SU-DHL-6 (cell line): ENCODE data around the gene DENND1B.
"Not testable (repeated sequence)": the region's sequence is repeated elsewhere in the genome, so short reads cannot be mapped to it uniquely, and the experiment has no call there.

Experiments used
- H2AFZ ChIP-seq: fragments of 200-600 bp; sonication (generic); 2 replicates; pipeline ENCODE4 v1.6.1; 2014; ENCODE audit warnings: low read depth, mild to moderate bottlenecking, moderate library complexity, mixed read lengths, antibody characterized with exemption, low read length; ENCODE audit not compliant: severe bottlenecking
- H3F3A ChIP-seq: fragments of 200-600 bp; shearing (Covaris generic); 2 replicates; pipeline ENCODE4 v1.6.0; 2016; ENCODE audit warnings: antibody characterized with exemption, mild to moderate bottlenecking; ENCODE audit not compliant: insufficient read depth
- H3K27ac ChIP-seq: fragments of 200-600 bp; sonication (generic); 2 replicates; pipeline ENCODE4 v1.5.1; 2016; ENCODE audit warnings: low read depth, mild to moderate bottlenecking, low read length, moderate library complexity, mixed read lengths
- H3K27me3 ChIP-seq: fragments of 200-600 bp; sonication (generic), shearing (Covaris generic); 2 replicates; pipeline ENCODE4 v1.6.0; 2014; ENCODE audit warnings: mild to moderate bottlenecking, low read length
- H3K36me3 ChIP-seq: fragments of 200-600 bp; sonication (generic); 2 replicates; pipeline ENCODE4 v1.6.1; 2014; ENCODE audit warnings: mild to moderate bottlenecking, low read length, mixed read lengths
- H3K4me2 ChIP-seq: fragments of 300-600, 200-600 bp; shearing (Covaris generic), sonication (generic); 2 replicates; pipeline ENCODE4 v1.6.0; 2014; ENCODE audit warnings: low read length, low read depth, mild to moderate bottlenecking; ENCODE audit not compliant: poor library complexity, severe bottlenecking
- H3K4me3 ChIP-seq: fragments of 200-600 bp; sonication (generic); 2 replicates; pipeline ENCODE4 v1.5.1; 2014; ENCODE audit warnings: antibody characterized with exemption, low read length, mild to moderate bottlenecking, mixed read lengths; ENCODE audit not compliant: insufficient read depth, poor library complexity, severe bottlenecking
- H3K79me2 ChIP-seq: fragments of 200-600 bp; sonication (generic); 2 replicates; pipeline ENCODE4 v1.6.1; 2014; ENCODE audit warnings: mild to moderate bottlenecking, low read length, moderate library complexity; ENCODE audit not compliant: insufficient read depth
- H3K9ac ChIP-seq: fragments of 200-600 bp; sonication (generic); 2 replicates; pipeline ENCODE4 v1.7.0; 2014; ENCODE audit warnings: mild to moderate bottlenecking, low read length
- H3K9me2 ChIP-seq: fragments of 200-600 bp; sonication (generic); replicated peaks from 2 replicates; pipeline ENCODE4 v1.6.1; 2014; ENCODE audit warnings: low read length; ENCODE audit not compliant: insufficient read depth
- H3K9me3 ChIP-seq: fragments of 200-600 bp; sonication (generic); 2 replicates; pipeline ENCODE4 v1.6.1; 2014; ENCODE audit warnings: low read length, mixed read lengths; ENCODE audit not compliant: insufficient read depth
- H4K20me1 ChIP-seq: fragments of 200-600 bp; sonication (generic); 2 replicates; pipeline ENCODE4 v1.6.1; 2014; ENCODE audit warnings: low read depth, mild to moderate bottlenecking, antibody characterized with exemption, low read length, moderate library complexity, mixed read lengths
- EZH2phosphoT487 ChIP-seq: fragments of 200-600 bp; sonication (generic), shearing (Covaris generic); conservative IDR thresholded peaks from 2 replicates; pipeline ENCODE4 v1.6.1; 2018; ENCODE audit warnings: mild to moderate bottlenecking, antibody characterized with exemption, low read length, moderate library complexity, mixed read lengths
- TF ChIP-seq, protein P1 (sequence below): fragments of 200-600 bp; sonication (generic); IDR thresholded peaks from one replicate; pipeline ENCODE4 v1.5.1; 2017; ENCODE audit warnings: antibody characterized with exemption, mild to moderate bottlenecking, low read length, moderate library complexity; ENCODE audit not compliant: insufficient read depth, poor library complexity, severe bottlenecking

The DENND1B gene

DNA sequence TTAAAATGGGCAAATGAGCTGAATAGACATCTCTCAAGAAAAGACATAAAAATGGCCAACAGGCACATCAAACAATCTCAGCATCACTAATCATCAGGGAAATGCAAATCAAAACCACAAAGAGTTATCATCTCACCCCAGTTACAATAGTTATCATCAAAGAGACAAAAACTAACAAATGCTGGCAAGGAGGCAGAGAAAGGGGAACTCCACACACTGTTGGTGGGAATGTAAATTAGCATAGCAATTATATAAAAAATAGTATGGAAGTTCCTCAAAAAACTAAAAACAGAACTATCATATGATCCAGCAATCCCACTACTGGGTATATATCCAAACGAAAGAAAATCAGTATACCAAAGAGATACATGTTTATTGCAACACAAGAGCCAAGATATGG lies 68.7 kb downstream of the DENND1B start:
- H3K79me2 ChIP-seq, result peaks cover 39% of the 10 kb centered on the region
- no peak overlapping the region for H3K9ac ChIP-seq
- no peak overlapping the region for H3K4me3 ChIP-seq
- no peak overlapping the region for H3K27ac ChIP-seq
- no peak overlapping the region for H3K4me2 ChIP-seq
- no peaks in the 10 kb centered on the region; the same call in 1 of the 2 replicates for H3F3A ChIP-seq
- TF ChIP-seq, protein P1, sequence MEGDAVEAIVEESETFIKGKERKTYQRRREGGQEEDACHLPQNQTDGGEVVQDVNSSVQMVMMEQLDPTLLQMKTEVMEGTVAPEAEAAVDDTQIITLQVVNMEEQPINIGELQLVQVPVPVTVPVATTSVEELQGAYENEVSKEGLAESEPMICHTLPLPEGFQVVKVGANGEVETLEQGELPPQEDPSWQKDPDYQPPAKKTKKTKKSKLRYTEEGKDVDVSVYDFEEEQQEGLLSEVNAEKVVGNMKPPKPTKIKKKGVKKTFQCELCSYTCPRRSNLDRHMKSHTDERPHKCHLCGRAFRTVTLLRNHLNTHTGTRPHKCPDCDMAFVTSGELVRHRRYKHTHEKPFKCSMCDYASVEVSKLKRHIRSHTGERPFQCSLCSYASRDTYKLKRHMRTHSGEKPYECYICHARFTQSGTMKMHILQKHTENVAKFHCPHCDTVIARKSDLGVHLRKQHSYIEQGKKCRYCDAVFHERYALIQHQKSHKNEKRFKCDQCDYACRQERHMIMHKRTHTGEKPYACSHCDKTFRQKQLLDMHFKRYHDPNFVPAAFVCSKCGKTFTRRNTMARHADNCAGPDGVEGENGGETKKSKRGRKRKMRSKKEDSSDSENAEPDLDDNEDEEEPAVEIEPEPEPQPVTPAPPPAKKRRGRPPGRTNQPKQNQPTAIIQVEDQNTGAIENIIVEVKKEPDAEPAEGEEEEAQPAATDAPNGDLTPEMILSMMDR, result no peak
- no peak for TF ChIP-seq EZH2phosphoT487
- peaks cover 14% of the 10 kb centered on the region for H3K36me3 ChIP-seq
- no peak overlapping the region for H2AFZ ChIP-seq
- no peaks in the 10 kb centered on the region for H3K9me2 ChIP-seq
- H3K9me3 ChIP-seq, result no peaks in the 10 kb centered on the region
- no peaks in the 10 kb centered on the region for H3K27me3 ChIP-seq
- H4K20me1 ChIP-seq, result no peaks in the 10 kb centered on the region

DNA sequence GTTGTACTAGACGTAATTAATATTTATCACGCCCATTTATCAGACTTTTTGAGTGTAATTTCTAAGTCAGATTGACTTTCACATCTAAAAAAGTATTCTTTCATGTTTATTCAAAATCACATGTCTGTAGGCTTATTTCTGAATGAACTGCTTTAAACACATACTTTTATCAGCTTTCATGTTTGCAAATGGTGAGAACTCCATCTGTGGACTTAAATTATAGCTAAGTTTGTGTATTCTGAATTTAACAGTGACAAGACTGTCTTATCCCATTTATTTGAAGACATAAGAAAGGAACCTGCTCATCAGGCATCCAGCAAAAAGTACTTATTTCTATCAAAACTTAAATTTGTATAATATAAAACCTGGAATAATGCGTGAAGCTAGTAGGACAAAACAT lies 69.3 kb downstream of the DENND1B start:
- Histone ChIP-seq H3K4me2 (no peak overlapping the region), H3F3A (no peaks in the 10 kb centered on the region; the same call in 1 of the 2 replicates), H3K79me2 (peaks cover 45% of the 10 kb centered on the region), H3K9ac (no peak overlapping the region), H3K4me3 (no peak overlapping the region), H4K20me1 (no peaks in the 10 kb centered on the region), H3K9me2 (no peaks in the 10 kb centered on the region), H3K36me3 (peaks cover 18% of the 10 kb centered on the region), H3K9me3 (no peaks in the 10 kb centered on the region), H3K27me3 (no peaks in the 10 kb centered on the region), H2AFZ (no peak overlapping the region), H3K27ac (no peak overlapping the region)
- TF ChIP-seq EZH2phosphoT487, result no peak
- TF ChIP-seq, protein P1, result no peak

DNA sequence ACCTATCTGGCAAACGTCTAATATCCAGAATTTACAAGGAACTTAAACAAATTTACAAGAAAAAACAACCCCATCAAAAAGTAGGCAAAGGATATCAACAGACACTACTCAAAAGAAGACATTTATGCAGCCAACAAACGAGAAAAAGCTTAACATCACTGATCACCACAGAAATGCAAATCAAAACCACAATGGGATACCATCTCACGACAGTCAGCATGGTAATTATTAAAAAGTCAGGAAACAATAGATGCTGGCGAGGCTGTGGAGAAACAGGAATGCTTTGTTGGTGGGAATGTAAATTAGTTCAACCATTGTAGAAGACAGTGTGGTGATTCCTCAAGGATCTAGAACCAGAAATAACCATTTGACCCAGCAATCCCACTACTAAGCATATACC lies 74.6 kb downstream of the DENND1B start:
- H3K9me3 ChIP-seq, H3K27me3 ChIP-seq, H3K9me2 ChIP-seq, H3F3A ChIP-seq, H3K4me3 ChIP-seq, H3K9ac ChIP-seq, H2AFZ ChIP-seq, H3K4me2 ChIP-seq, H3K27ac ChIP-seq, H4K20me1 ChIP-seq: not testable (repeated sequence)
- Histone ChIP-seq H3K36me3 (peaks cover 17% of the 10 kb centered on the region; the same call in 1 of the 2 replicates), H3K79me2 (peaks cover 68% of the 10 kb centered on the region)

GRCh38 chr1:197696372-197696771 lies 78.9 kb downstream of the DENND1B start:
- Histone ChIP-seq H3K79me2 (peaks cover 68% of the 10 kb centered on the region), H3F3A (peaks cover 10% of the 10 kb centered on the region; the same call in 1 of the 2 replicates), H3K4me3 (no peak overlapping the region), H2AFZ (no peak overlapping the region), H3K9ac (no peak overlapping the region), H3K27me3 (no peaks in the 10 kb centered on the region), H3K9me3 (no peaks in the 10 kb centered on the region), H3K9me2 (no peaks in the 10 kb centered on the region), H4K20me1 (no peaks in the 10 kb centered on the region), H3K27ac (no peak overlapping the region), H3K36me3 (peaks cover 5% of the 10 kb centered on the region; the same call in 1 of the 2 replicates), H3K4me2 (no peak overlapping the region)
- TF ChIP-seq, protein P1, result no peak
- TF ChIP-seq EZH2phosphoT487, result no peak
